HG03521 (cell line): ENCODE measurements around the gene PLCB1.
"Not testable (repeated sequence)": the region's sequence is repeated elsewhere in the genome, so short reads cannot be mapped to it uniquely, and the experiment has no call there.

ENCODE experiments used
- ATAC-seq: cut with Tn5 transposase; IDR thresholded peaks from one replicate; pipeline ENCODE4 v1.9.1; 2021; ENCODE audit warnings: mild to moderate bottlenecking, moderate library complexity; ENCODE audit not compliant: unreplicated experiment

PLCB1 gene

GRCh38 chr20:8155812-8156211, 23.7 kb downstream of the PLCB1 start:
- no peak for ATAC-seq

- no peak for ATAC-seq
Measured at GRCh38 chr20:8156235-8157079, 24.4 kb downstream of the PLCB1 start.

- ATAC-seq = not testable (repeated sequence)
Measured at GRCh38 chr20:8159217-8159616, 27.2 kb downstream of the PLCB1 start.

GRCh38 chr20:8161264-8162071, 29.4 kb downstream of the PLCB1 start:
- no peak for ATAC-seq

- ATAC-seq = no peak
Measured at GRCh38 chr20:8162610-8163009, 30.5 kb downstream of the PLCB1 start.

- ATAC-seq = no peak
Measured at GRCh38 chr20:8163543-8163942, 31.5 kb downstream of the PLCB1 start.

- no peak for ATAC-seq
Measured at GRCh38 chr20:8166730-8167129, 34.7 kb downstream of the PLCB1 start.

- no peak for ATAC-seq
Measured at GRCh38 chr20:8168785-8169288, 36.8 kb downstream of the PLCB1 start.

- ATAC-seq = no peak
Measured at GRCh38 chr20:8170921-8171320, 38.9 kb downstream of the PLCB1 start.

- no peak for ATAC-seq
Measured at GRCh38 chr20:8172191-8172590, 40.1 kb downstream of the PLCB1 start.

- no peak for ATAC-seq
Measured at GRCh38 chr20:8175741-8176675, 43.9 kb downstream of the PLCB1 start.

GRCh38 chr20:8183526-8183925, 51.5 kb downstream of the PLCB1 start:
- no peak for ATAC-seq

- no peak for ATAC-seq
Measured at GRCh38 chr20:8187740-8188139, 55.7 kb downstream of the PLCB1 start.

- ATAC-seq = no peak
Measured at GRCh38 chr20:8190043-8190880, 58.2 kb downstream of the PLCB1 start.

GRCh38 chr20:8194721-8195120, 62.7 kb downstream of the PLCB1 start:
- ATAC-seq = no peak

GRCh38 chr20:8196096-8196495, 64.0 kb downstream of the PLCB1 start:
- no peak for ATAC-seq

- no peak for ATAC-seq
Measured at GRCh38 chr20:8200220-8200619, 68.2 kb downstream of the PLCB1 start.

- ATAC-seq = no peak
Measured at GRCh38 chr20:8203366-8203765, 71.3 kb downstream of the PLCB1 start.

- ATAC-seq = no peak
Measured at GRCh38 chr20:8205996-8206395, 73.9 kb downstream of the PLCB1 start.

GRCh38 chr20:8208226-8208625, 76.2 kb downstream of the PLCB1 start:
- no peak for ATAC-seq
